Heart right ventricle (tissue), 16 donors: ENCODE measurements around the gene BTG2. TPM values are rescaled to one million over a fixed set of nuclear protein-coding genes. Genes with fewer than 3 reads are reported as not detected.
A peak's percentile ranks its signal among the peaks of the same experiment; 100 is the strongest.

Experiments
- ATAC-seq, 8 donors: fragments of 200-7000 bp; cut with Tn5 transposase; one replicate each; pipeline ENCODE4 v1.9.1; 2020; ENCODE audit warnings: mild to moderate bottlenecking in 8 of 8, moderate library complexity in 8 of 8, moderate number of reproducible peaks in 1 of 8
- DNase-seq, 2 donors: peaks; one replicate each; pipeline ENCODE4 v3.0.0-alpha.2; 2020
- H3K27ac ChIP-seq, 10 donors: fragments of 200-600 bp; sonication (generic) in 2 of 10; one replicate each; pipeline versions ENCODE4 v1.5.0 to v1.8.0; 2020 to 2022; ENCODE audit warnings: mild to moderate bottlenecking in 3 of 10
- H3K27me3 ChIP-seq, 7 donors: fragments of 200-600 bp; one replicate each; pipeline ENCODE4 v1.8.0; 2021 to 2022; ENCODE audit warnings: mild to moderate bottlenecking in 2 of 7
- H3K36me3 ChIP-seq, 9 donors: fragments of 200-600 bp; sonication (generic) in 1 of 9; one replicate each; pipeline versions ENCODE4 v1.5.0 to v1.8.0; 2020 to 2022; ENCODE audit warnings: mild to moderate bottlenecking in 2 of 9
- H3K4me1 ChIP-seq, 9 donors: fragments of 200-600 bp; sonication (generic) in 1 of 9; one replicate each; pipeline versions ENCODE4 v1.5.0 to v1.8.0; 2020 to 2022; ENCODE audit warnings: mild to moderate bottlenecking in 4 of 9
- H3K4me3 ChIP-seq, 10 donors: fragments of 200-600 bp; sonication (generic) in 2 of 10; one replicate each; pipeline versions ENCODE4 v1.5.0 to v1.8.0; 2020 to 2022; ENCODE audit warnings: mild to moderate bottlenecking in 7 of 10, moderate library complexity in 2 of 10
- H3K9me3 ChIP-seq, 11 donors: fragments of 200-600 bp in 10 of 11; sonication (generic) in 2 of 11; one replicate each; pipeline versions ENCODE4 v1.5.0 to v1.8.0; 2013 to 2022; ENCODE audit warnings: mild to moderate bottlenecking in 2 of 11, control low read depth in 1 of 11, moderate library complexity in 1 of 11
- WGBS, 2 donors: extraction: QIAGEN DNeasy Blood & Tissue Kit; methylation state at CpG; one replicate each; pipeline ENCODE4 v1.1.7; 2013; ENCODE audit warnings: inconsistent platforms in 1 of 2; 5-methylcytosine and 5-hydroxymethylcytosine counted together
- intact Hi-C, 10 donors: fragments of 100-400 bp; cut with DNase I; formaldehyde crosslinking; loops; one replicate each; pipeline versions ENCODE4 v1.11.1 to v1.14.2; 2022
- polyA plus RNA-seq, 2 donors: library from polyadenylated mRNA; stranded (reverse); fragments of 200-250 nt; gene quantifications; one replicate each; pipeline ENCODE4 v1.2.3, GENCODE V29; 2013
- total RNA-seq, 10 donors: library from RNA; stranded (reverse); fragmentation: NEBNext Ultra II Directional in 3 of 10; extraction: Animal tissue kit (Norgen Biotek cat#: 25700) in 3 of 10; gene quantifications; one replicate each; pipeline versions ENCODE4 v1.2.1 to v1.2.4, GENCODE V29; 2021 to 2023
- TF ChIP-seq, protein P1 (sequence below), 9 donors: fragments of 200-600 bp; sonication (generic) in 2 of 9; IDR thresholded peaks; one replicate each; pipeline versions ENCODE4 v1.5.0 to v1.8.0; 2021 to 2022; ENCODE audit warnings: antibody characterized with exemption in 9 of 9, mild to moderate bottlenecking in 5 of 9, moderate library complexity in 1 of 9
- donor health status: Arrhythmogenic right ventricular cardiomyopathy.
- donor health status: ischemic (EF 13 %, LVEDD 7.1; RV severe dilation, severe dysfunction).
- donor health status: healthy with polysubstance abuse.
- donor health status: DM: no; HTN: yes; CAD: no.
- donor health status: DM: no; HTN: no; CAD: no.
- donor health status: ischemic (EF 25% LVEDD 6.9; RV normal size, moderate dysfunction).
- donor health status: ischemic (EF 25% LVEDD 5.7; RV mildly dilated, moderate dysfunction).
- donor health status: healthy.
- donor health status: DM: yes; HTN: yes; CAD: no.
- donor health status: Ischemic cardiomyopathy.
- donor health status: ischemic (EF 35%, LVEDD 5.7; RV mildly dilated, moderate dysfunction).
- donor health status: nonischemic (EF 11% LVEDD 7.7; RV severe dilation, severe dysfunction).
- donor health status: DM: yes; HTN: yes; CAD: no.
- donor health status: PGD.
- donor health status: ischemic (EF 29% LVEDD 5.4; RV normal size, mild dysfunction).
- donor health status: nonischemic (EF 23%, LVEDD 6.1; RV moderate dilation, normal function).

BTG2 gene
- total and polyA plus RNA-seq, 12 donors: 26.4 to 349 (median 54.2) TPM

DNA sequence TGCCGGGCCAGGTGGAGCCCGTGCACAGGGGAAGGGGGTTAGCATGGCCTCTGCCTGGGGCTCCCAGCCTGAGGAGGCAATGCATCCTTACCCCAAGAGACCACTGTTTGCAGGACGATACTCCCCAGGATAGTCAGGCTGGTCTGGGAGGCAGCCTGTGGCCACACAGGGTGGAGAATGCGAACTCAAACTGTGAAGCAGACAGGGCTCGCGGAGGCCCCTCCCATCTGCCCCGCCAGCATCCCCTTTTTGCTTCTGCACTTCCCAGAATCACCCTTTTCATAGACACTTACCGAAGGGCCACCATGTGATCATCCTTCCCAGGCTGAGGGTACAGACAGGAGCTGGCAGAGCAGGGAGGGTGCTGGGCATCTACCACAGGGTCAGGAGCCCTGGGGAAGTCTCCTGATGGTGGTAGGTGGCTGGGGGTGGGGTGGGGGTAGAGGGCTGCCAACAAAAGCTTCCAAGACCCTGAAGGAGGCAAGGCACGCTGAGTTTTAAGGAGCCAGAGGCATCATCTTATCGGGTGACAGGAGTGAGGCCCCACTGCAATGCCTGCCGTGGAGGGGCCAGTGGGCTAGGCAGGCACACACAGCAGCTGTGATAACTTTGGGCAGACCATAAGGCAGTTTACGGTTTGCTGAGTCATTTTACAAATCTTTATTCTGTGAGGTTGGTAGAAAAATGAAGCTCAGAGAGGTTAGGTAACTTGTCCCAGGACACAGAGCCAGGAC is 31.3 kb upstream of the BTG2 start:
- 87 to 94% methylated on average over 12 of the region's 12 CpGs for WGBS, 2 donors
- Histone ChIP-seq H3K9me3 (no peaks in the 10 kb centered on the region), H3K4me3 (peak overlapping the region in 8 of 10 donors; percentile 17 to 47 (median 42)), H3K36me3 (no peaks in the 10 kb centered on the region), H3K27me3 (no peaks in the 10 kb centered on the region), H3K4me1 (peaks cover 21 to 79% (median 71%) of the 10 kb centered on the region in 9 donors), H3K27ac (peak overlapping the region; percentile 52 to 94 (median 76))
- TF ChIP-seq, protein P1, sequence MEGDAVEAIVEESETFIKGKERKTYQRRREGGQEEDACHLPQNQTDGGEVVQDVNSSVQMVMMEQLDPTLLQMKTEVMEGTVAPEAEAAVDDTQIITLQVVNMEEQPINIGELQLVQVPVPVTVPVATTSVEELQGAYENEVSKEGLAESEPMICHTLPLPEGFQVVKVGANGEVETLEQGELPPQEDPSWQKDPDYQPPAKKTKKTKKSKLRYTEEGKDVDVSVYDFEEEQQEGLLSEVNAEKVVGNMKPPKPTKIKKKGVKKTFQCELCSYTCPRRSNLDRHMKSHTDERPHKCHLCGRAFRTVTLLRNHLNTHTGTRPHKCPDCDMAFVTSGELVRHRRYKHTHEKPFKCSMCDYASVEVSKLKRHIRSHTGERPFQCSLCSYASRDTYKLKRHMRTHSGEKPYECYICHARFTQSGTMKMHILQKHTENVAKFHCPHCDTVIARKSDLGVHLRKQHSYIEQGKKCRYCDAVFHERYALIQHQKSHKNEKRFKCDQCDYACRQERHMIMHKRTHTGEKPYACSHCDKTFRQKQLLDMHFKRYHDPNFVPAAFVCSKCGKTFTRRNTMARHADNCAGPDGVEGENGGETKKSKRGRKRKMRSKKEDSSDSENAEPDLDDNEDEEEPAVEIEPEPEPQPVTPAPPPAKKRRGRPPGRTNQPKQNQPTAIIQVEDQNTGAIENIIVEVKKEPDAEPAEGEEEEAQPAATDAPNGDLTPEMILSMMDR (IDR thresholded peaks at IDR 0.05): no peak
- DNase-seq (peak in 1 of 2 donors; percentile 48), ATAC-seq (peak in 1 of 8 donors; percentile 20)
- intact Hi-C loops: loop anchor here in 9 of 10 donors (1.0 to 10.0 kb wide), 15 partner anchors 31 to 421 kb away; partner anchors contain the start of gene BTG2 (in 3 of the 9)

DNA sequence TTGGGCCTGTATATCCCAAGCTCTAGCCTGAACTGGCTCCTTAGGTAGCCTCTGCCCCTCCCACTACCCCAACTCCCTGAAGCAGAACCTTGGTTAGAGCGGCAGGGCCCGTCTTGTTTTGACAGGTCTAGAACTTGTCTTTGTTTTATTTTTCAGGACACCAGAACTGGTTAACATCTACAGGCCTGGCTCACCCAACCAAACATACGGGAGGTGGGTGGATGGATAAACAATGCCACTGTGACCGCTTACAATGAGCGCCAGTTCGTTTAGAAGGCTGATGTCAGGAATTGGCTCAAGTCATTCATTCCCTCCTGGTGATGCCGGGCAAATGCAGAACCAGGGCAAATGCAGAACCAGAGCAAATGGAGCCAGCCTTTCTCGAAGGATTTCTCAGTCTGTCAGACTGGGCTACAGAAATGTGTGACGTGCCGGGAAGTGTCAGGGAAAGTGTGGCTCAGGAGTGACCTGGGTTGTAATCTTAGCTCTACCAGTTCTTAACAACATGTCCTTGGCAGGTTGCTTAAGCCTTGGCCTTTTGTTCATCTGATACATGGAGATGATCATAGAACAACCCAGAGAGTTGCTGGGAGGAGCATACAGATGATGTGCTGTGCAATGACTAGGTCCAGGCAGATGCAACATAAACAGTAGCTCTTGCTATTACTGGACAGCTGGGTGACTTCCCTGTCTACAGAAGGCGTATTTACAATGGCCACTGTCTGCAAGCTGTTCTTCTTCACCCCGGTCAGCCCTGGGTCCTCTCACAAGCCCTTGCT is 30.5 kb upstream of the BTG2 start:
- WGBS, 2 donors: 65 to 81% methylated on average over 12 of the region's 12 CpGs
- no peak for DNase-seq
- Histone ChIP-seq H3K27me3 (no peaks in the 10 kb centered on the region), H3K36me3 (no peaks in the 10 kb centered on the region), H3K4me3 (no peak overlapping the region), H3K9me3 (no peaks in the 10 kb centered on the region), H3K27ac (peak overlapping the region; percentile 52 to 94 (median 76)), H3K4me1 (peaks cover 24 to 86% (median 79%) of the 10 kb centered on the region in 9 donors)
- ATAC-seq: peak in 3 of 8 donors; percentile 9 to 27 (median 19)
- intact Hi-C loops: loop anchor here in 8 of 10 donors (2.0 to 10.0 kb wide), 7 partner anchors 33 to 420 kb away; partner anchors contain the start of gene BTG2 (in 2 of the 8)
- TF ChIP-seq, protein P1 (IDR thresholded peaks at IDR 0.05): no peak

DNA sequence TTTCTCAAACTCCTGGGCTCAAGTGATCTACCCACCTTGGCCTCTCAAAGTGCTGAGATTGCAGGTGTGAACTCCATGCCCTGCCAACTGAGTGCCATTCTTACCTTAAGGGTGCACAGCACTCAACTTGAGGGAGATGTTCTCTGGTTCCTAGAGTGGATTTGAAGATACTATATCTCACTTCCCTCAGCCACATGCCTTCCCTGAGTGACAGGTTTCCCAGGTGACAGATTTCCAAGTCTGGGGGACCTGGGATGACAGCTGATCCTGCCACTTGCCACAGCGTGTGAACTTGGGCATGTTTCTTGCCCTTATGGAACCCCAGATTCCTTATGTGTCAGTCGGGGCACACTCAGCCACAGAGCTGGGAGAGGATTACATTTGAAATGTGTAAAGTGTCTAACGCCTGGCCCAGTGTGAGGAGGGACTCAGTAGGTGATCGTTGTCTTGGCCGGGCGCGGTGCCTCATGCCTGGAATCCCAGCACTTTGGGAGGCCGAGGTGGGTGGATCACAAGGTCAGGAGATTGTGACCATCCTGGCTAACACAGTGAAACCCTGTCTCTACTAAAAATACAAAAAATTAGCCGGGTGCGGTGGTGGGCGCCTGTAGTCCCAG is 29.6 kb upstream of the BTG2 start:
- Histone ChIP-seq H3K4me3 (no peak overlapping the region), H3K4me1 (peaks cover 24 to 90% (median 80%) of the 10 kb centered on the region in 9 donors), H3K27me3 (no peaks in the 10 kb centered on the region), H3K27ac (peak overlapping the region in 7 of 10 donors; percentile 68 to 94 (median 85)), H3K9me3 (no peaks in the 10 kb centered on the region), H3K36me3 (no peaks in the 10 kb centered on the region)
- DNase-seq (no peak), ATAC-seq (no peak)
- 88 to 89% methylated on average over 11 of the region's 11 CpGs for WGBS, 2 donors
- intact Hi-C loops: loop anchor here in 4 of 10 donors (2.0 to 10.0 kb wide), 4 partner anchors 51 to 419 kb away; no protein-coding TSS in a partner anchor
- TF ChIP-seq, protein P1 (IDR thresholded peaks at IDR 0.05): no peak

DNA sequence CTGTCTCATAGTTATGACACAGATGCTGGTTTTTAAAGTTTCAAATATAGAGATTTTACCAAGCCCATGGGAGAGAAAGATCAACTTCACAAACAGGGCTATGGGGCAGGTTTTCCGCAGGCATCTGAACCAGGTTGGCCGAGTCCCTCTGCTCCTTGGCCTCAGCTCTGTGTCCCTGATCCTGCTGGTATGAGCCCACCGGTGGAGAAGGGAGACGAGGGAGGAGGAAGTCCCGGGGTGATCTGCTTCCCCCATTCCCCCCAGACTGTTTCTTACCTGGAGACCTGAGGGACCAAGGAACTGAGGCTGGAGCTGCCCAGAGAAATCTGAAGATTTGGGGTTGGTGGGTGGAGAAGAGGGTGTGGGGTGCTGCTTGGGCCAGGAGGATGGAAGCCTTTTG is 28.9 kb upstream of the BTG2 start:
- Histone ChIP-seq H3K27ac (peak overlapping the region in 7 of 10 donors; percentile 85 to 94 (median 93)), H3K4me3 (no peak overlapping the region), H3K36me3 (no peaks in the 10 kb centered on the region), H3K27me3 (no peaks in the 10 kb centered on the region), H3K9me3 (no peaks in the 10 kb centered on the region), H3K4me1 (peaks cover 24 to 90% (median 76%) of the 10 kb centered on the region in 9 donors)
- intact Hi-C loops: loop anchor here in 1 of 10 donors (10.0 kb wide), 2 partner anchors 168 to 418 kb away; no protein-coding TSS in a partner anchor
- ATAC-seq (no peak), DNase-seq (no peak)
- TF ChIP-seq, protein P1 (IDR thresholded peaks at IDR 0.05): no peak
- 81 to 93% methylated on average over 5 of the region's 5 CpGs for WGBS, 2 donors
